GM21619 (cell line): ENCODE results near the gene GON4L.
"Not testable (repeated sequence)": the region's sequence is repeated elsewhere in the genome, so short reads cannot be mapped to it uniquely, and the experiment has no call there.

Experiments used
- ATAC-seq: cut with Tn5 transposase; IDR thresholded peaks from one replicate; pipeline ENCODE4 v1.9.1; 2021; ENCODE audit not compliant: unreplicated experiment

Gene GON4L

DNA sequence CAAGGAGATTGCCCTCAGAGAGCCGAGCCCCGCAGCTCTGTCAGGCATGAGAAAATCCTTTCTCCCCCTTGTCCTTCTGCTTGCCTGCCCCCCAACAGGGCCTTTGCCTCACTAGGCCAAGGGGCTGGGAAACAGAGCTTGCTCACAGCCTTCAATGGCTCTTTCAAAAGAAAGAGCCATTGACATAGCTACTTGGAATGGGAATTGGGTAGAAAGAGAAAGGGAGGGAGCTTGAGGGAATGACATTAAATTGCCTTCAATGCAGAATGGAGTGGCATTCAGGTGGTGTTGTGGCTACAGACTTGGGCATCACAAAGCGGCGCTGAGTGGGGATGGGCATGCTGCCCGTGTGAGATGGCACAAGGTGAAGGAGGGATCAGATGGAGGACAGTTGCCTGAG is 15.5 kb upstream of the GON4L start:
- ATAC-seq: no peak

DNA sequence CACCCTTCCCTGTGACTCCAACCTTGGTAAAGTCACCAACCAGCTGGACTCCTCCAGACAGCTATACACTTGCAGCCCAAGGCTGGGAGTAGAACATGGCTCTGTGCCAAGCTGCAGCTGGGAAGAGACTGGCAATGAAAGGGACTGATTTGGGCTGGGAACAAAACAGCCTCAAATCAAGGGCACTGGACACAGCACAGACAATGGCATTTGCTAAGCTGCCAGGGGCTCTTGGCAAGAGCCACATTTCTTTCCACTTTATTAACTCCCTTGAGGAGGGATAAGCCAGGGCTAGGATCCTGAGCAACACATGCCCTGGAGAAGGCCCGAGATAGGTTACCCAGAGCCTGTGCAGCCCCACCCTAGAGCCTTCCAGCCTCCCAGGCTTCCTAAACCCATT is 14.4 kb upstream of the GON4L start:
- no peak for ATAC-seq

DNA sequence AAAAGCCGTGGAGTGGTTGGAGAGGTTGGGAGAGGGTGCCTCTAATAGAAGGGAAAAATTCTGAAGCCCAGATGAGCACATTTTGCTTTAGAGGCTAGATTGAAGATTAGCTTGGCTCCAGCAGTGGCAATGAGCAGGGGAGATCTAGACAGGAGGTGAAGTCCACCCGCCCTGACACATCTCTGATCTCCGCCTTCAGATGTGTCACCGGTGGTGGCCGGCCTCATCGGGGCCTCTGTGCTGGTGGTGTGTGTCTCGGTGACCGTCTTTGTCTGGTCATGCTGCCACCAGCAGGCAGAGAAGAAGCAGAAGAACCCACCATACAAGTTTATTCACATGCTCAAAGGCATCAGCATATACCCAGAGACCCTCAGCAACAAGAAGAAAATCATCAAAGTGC is 10.8 kb upstream of the GON4L start:
- no peak for ATAC-seq

GRCh38 chr1:155864393-155864792 is 7.4 kb upstream of the GON4L start:
- ATAC-seq: no peak

DNA sequence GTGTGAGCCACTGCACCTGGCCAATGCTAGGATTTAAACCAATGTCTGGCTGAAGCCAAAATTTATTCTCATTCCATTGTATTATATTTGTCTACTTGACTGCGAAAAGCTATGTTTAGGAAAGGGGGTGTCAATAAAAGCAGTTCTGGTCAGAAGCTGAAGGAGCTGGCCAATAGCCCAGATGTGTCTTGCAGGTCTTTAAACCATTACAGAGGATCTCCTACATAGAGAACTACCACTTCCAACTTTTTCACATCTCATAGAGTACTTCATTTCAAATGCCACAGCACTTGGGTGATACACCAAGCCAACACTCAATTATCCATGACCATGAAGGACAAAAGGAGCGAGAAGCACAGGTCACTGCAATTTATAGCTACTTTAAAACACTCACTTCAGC is 4.9 kb upstream of the GON4L start:
- ATAC-seq: no peak

DNA sequence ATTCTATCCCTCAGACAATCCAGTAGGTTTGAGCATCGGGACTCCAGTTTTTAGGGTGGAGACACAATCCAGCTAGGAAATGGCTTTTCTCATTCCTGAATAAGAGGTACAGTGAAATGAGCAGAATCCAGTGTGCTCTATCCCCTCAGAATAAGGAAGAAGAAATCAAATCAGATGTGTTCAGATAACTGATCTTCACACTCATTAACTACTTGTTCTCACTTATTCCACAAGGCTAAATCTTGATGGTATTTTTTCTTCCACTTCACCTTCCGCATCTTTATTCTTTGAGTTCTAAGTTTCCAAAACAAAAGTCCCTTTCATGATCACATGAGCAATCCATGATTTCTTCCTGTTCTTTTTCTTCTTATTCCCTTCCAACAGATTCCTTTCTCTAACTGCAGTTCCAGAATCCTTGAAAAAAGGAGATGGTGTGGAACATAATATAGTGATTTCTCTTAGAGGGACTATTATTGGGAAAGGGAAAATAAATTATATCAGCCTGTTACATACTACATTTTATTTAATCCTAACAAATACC is 4.0 kb upstream of the GON4L start:
- no peak for ATAC-seq

GRCh38 chr1:155859881-155860871 is 3.2 kb upstream of the GON4L start:
- ATAC-seq: no peak

DNA sequence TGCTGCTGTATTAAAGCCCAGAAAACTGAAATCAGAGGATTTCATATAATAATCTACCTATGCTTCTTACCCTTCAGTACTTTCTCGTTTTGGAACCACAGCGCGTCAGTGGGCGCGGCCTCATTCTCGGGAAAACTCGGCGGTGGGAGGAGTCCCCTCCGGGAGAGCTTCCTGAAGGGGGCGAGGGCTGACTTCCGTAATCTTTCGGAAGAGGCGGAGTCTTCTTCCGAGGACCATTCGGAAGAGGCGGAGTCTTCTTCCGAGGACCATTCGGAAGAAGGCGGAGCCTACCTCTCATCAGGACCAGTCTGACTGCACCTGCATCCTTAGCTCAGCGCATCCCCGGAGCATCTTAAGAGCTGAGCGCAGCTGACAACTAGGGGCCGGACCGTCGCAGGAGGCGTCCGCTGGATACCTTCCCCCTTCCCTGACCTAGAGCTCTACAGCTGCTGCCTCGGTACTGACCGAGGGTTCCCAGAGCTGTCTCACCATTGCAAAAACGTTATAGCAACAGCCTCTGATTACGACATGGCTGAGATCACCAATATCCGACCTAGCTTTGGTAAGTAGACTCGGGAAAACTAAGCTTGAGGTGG is 2.3 kb upstream of the GON4L start, which contains the start of gene SYT11:
Gene SYT11 (plus strand): TSS at position 334 of the 596 bp plus-strand sequence. CDS start 195 bp downstream, at position 529.
- ATAC-seq: peak; percentile 43

- ATAC-seq: peak; percentile 7
Observed at GRCh38 chr1:155858800-155859233, 1.8 kb upstream of the GON4L start.

DNA sequence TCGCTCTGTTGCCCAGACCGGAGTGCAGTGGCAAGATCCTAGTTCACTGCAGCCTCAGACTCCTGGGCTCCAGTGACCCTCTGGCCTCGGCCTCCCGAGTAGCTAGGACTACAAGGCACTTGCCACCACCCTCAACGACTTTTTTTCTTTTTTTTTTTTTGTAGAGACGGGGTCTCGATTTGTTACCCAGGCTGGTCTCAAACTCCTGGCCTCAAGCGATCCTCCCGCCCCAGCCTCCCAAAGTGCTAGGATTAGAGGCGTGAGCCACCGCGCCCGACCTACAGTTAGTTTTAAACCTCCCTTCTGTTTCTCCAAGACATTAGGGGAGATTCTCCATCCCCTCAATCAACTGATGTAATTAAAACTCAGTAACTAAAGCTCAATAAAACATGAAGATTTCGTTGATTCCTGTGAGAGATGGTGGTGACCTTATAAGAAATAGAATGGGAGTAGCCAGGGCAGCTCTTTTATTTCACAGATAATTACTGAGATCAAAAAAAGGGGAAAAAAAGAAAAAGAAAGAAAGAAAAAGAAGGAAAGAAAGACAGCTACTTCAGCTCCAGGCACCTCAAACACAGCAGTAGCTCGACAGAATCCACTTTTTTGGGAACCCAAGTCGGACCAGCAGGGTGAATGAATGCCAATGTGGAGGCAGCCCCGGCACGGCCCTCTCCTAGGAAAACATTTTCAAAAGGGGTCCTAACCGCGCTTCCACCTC is 598 bp downstream of the GON4L start:
- no peak for ATAC-seq

GRCh38 chr1:155850345-155850744 is 6.7 kb downstream of the GON4L start:
- no peak for ATAC-seq

DNA sequence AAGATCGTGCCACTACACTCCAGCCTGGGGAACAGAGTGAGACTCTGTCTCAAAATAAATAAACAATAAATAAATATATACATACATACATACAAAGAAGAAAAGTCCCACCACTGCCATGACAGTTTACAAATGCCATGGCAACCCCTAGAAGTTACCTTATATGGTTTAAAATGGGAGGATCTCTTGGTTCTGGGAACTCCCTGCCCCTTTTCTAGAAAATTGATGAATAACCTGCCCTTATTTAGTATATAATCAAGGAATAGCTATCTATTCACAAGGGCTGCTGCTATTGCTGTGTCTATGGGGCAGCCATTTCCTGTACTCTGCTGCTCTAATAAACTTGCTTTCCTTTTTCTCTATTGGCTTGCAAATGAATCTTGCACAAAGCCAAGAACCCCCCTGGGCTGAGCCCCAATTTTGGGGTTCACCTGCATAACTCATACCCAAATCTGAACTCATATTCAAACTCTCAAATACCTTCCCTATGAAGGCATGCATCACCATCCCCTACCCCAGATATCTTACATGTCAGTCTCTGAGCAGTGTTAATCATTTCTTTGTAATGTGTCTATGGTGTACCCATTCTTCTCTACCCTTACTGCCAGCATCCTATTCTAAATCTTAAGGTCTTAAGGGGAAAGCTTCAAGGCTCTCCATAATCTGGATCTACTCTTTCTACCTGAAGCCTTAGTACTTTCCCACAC is 9.0 kb downstream of the GON4L start:
- no peak for ATAC-seq

DNA sequence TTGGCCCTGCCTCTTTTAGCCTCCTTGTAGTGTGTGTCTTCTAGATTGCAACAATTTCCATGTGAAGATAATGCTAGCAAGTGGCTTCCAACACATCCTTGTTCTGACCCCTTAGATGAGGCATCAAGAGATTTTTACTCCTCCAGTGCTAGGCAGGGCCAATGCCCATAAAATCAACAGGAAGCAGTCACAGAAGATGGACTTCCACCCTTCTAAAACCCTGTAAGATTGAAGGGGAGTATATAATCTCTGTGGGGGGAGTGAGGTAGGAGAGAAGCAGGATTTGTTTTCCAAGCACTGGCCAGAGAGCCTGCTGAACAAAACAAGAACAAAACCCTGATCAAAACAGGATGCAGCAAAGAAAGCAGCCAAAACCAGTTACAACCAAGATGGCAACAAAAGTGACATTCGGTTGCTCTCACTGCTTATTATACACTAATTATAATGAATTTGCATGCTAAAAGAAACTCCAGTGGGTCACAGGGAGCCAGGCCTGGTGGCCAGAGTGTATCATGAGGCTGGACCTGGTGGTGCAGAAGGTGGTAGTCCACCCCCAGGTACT is 12.1 kb downstream of the GON4L start:
- no peak for ATAC-seq

DNA sequence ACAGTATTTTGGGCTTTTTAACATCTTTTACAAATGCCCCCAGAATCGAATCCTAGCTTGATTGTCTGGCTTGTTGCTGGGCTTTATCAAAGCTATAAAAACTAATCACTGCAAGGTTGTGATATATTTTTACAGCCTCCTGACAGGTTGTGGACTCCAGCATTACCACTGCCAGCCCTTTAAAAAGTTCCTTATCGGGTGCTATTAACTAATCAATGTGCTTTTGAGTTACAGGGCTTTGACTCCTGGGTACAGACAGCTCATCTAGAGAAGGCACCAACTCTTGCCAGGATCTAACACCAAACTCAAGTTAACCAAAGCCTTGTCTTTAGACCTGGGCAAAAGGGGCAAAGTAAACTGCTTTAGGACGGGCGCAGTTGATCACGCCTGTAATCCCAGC is 16.6 kb downstream of the GON4L start:
- ATAC-seq: no peak

DNA sequence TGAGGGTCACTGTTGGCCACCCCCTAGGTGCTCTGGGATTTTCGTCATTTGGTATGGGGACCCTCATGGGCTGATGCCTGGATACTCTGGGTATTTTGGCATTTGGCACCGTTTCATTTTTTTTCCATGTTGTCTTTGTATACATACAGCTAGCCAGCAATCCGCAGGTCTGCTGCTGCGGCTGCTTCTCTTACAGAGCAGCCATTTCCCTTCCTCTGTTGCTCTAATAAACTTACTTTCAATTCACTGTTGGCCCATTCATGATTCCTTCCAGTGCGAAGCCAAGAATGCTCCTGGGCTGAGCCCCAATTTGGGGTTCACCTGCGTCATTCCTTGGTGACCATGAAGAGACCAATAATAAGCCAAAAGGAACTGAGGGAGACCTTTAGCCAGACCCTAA is 21.5 kb downstream of the GON4L start:
- ATAC-seq: no peak

GRCh38 chr1:155834927-155835399 is 22.1 kb downstream of the GON4L start:
- not testable (repeated sequence) for ATAC-seq

DNA sequence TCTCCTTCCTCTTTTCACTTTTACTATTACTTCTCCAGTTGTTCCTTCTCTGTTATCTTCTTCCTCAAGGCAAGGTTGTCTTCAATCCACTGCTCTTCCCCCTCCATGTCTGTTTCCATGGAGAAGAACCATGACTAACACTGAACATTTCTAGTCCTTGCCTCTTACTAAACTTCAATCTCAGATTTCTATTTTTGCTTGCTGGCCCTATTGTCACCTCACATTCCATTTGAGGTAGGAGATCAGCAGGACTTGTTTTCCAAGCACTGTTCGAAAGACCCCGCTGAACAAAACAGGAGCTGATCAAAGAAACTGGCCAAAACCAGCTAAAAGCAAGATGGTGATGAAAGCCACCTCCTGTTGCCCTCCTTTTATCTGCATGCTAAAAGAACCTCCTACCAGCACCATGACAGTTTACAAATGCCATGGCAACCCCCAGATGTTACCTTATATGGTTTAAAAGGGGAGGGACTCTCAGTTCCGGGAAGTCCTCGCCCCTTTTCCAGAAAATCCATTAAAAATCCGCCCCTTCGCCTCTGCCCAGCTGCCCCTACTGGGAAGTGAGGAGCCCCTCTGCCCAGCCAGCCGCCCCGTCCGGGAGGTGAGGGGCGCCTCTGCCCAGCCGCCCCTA is 22.6 kb downstream of the GON4L start:
- ATAC-seq: no peak

- no peak for ATAC-seq
Observed at GRCh38 chr1:155833665-155834295, 23.2 kb downstream of the GON4L start.

DNA sequence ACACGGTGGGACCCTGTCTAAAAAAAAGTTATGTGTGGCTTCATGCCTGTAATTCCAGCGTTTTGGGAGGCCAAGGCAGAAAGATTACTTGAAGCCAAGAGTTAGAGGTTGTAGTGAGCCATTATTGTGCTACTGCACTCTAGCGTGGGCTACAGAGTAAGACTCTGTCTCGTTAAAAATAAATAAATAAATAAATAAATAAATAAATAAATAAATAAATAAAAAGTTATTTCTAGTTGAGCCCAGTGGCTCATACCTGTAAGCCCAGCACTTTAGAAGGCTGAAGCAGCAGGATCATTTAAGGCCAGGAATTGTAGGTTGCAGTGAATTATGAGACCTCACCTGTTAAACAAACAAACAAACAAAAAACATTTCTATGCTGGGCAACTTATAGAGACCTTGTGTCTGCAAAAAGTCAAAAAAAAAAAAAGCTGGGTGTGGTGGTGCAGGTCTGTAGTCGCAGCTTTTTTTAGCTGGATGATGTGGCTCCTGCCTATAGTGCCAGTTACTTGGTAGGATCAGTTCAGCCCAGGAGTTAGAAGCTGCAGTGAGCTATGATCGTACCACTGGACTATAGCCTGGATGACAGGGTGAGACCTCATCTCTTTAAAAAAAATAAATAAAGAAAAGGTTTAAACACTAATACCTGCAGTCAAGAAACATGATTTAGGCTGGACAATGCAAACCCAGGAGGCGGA is 25.6 kb downstream of the GON4L start:
- ATAC-seq: no peak
